ENCODE data around the gene PKN2.
"Not testable (repeated sequence)": the region's sequence is repeated elsewhere in the genome, so short reads cannot be mapped to it uniquely, and the experiment has no call there.

Gene PKN2

GRCh38 chr1:88698140-88698539 is 14.1 kb downstream of the PKN2 start:
- TF ChIP-seq CTCF (IDR thresholded peaks at IDR 0.05; ENCODE audit: poor library complexity, severe bottlenecking): no peak
- no peaks in the 10 kb centered on the region for H3K27me3 ChIP-seq (ENCODE audit: insufficient read depth, poor library complexity, severe bottlenecking)
- DNase-seq (ENCODE audit: low spot score): no peak
- peaks cover 11% of the 10 kb centered on the region for H3K4me1 ChIP-seq (ENCODE audit: insufficient read depth, poor library complexity, severe bottlenecking)
- H3K36me3 ChIP-seq (ENCODE audit: low read depth): peaks cover 11% of the 10 kb centered on the region
- H3K4me3 ChIP-seq (ENCODE audit: severe bottlenecking): no peak overlapping the region
- no peak for ATAC-seq (ENCODE audit: low read depth)
- H3K27ac ChIP-seq (ENCODE audit: poor library complexity, severe bottlenecking): no peak overlapping the region
- no peaks in the 10 kb centered on the region for H3K9me3 ChIP-seq (ENCODE audit: severe bottlenecking)

- peaks cover 11% of the 10 kb centered on the region for H3K36me3 ChIP-seq (ENCODE audit: low read depth)
- H3K4me1 ChIP-seq (ENCODE audit: insufficient read depth, poor library complexity, severe bottlenecking): peaks cover 11% of the 10 kb centered on the region
- no peaks in the 10 kb centered on the region for H3K9me3 ChIP-seq (ENCODE audit: severe bottlenecking)
- H3K27ac ChIP-seq (ENCODE audit: poor library complexity, severe bottlenecking): no peak overlapping the region
- no peaks in the 10 kb centered on the region for H3K27me3 ChIP-seq (ENCODE audit: insufficient read depth, poor library complexity, severe bottlenecking)
- H3K4me3 ChIP-seq (ENCODE audit: severe bottlenecking): no peak overlapping the region
- TF ChIP-seq CTCF (IDR thresholded peaks at IDR 0.05; ENCODE audit: poor library complexity, severe bottlenecking): no peak
- no peak for ATAC-seq (ENCODE audit: low read depth)
- no peak for DNase-seq (ENCODE audit: low spot score)
Observed at GRCh38 chr1:88698764-88699163, 14.7 kb downstream of the PKN2 start.

GRCh38 chr1:88700425-88701013 is 16.4 kb downstream of the PKN2 start:
- H3K4me1 ChIP-seq (ENCODE audit: insufficient read depth, poor library complexity, severe bottlenecking): peaks cover 9% of the 10 kb centered on the region
- no peak for TF ChIP-seq CTCF (IDR thresholded peaks at IDR 0.05; ENCODE audit: poor library complexity, severe bottlenecking)
- H3K9me3 ChIP-seq (ENCODE audit: severe bottlenecking): no peaks in the 10 kb centered on the region
- H3K27me3 ChIP-seq (ENCODE audit: insufficient read depth, poor library complexity, severe bottlenecking): no peaks in the 10 kb centered on the region
- no peak for ATAC-seq (ENCODE audit: low read depth)
- no peak for DNase-seq (ENCODE audit: low spot score)
- no peak overlapping the region for H3K4me3 ChIP-seq (ENCODE audit: severe bottlenecking)
- no peak overlapping the region for H3K27ac ChIP-seq (ENCODE audit: poor library complexity, severe bottlenecking)
- H3K36me3 ChIP-seq (ENCODE audit: low read depth): peaks cover 11% of the 10 kb centered on the region

GRCh38 chr1:88701275-88701674 is 17.2 kb downstream of the PKN2 start:
- no peaks in the 10 kb centered on the region for H3K9me3 ChIP-seq (ENCODE audit: severe bottlenecking)
- peaks cover 7% of the 10 kb centered on the region for H3K4me1 ChIP-seq (ENCODE audit: insufficient read depth, poor library complexity, severe bottlenecking)
- no peak for ATAC-seq (ENCODE audit: low read depth)
- TF ChIP-seq CTCF (IDR thresholded peaks at IDR 0.05; ENCODE audit: poor library complexity, severe bottlenecking): no peak
- H3K4me3 ChIP-seq (ENCODE audit: severe bottlenecking): no peak overlapping the region
- H3K27ac ChIP-seq (ENCODE audit: poor library complexity, severe bottlenecking): no peak overlapping the region
- DNase-seq (ENCODE audit: low spot score): no peak
- no peaks in the 10 kb centered on the region for H3K27me3 ChIP-seq (ENCODE audit: insufficient read depth, poor library complexity, severe bottlenecking)
- H3K36me3 ChIP-seq (ENCODE audit: low read depth): peaks cover 11% of the 10 kb centered on the region

- ATAC-seq (ENCODE audit: low read depth); H3K4me1 ChIP-seq (ENCODE audit: insufficient read depth, poor library complexity, severe bottlenecking); DNase-seq (ENCODE audit: low spot score); H3K9me3 ChIP-seq (ENCODE audit: severe bottlenecking); H3K4me3 ChIP-seq (ENCODE audit: severe bottlenecking); H3K27me3 ChIP-seq (ENCODE audit: insufficient read depth, poor library complexity, severe bottlenecking); H3K27ac ChIP-seq (ENCODE audit: poor library complexity, severe bottlenecking): not testable (repeated sequence)
- peaks cover 11% of the 10 kb centered on the region; the same call in 1 of the 2 replicates for H3K36me3 ChIP-seq (ENCODE audit: low read depth)
Observed at GRCh38 chr1:88701793-88702192, 17.7 kb downstream of the PKN2 start.
